HepG2 (cell line): Measurements from ENCODE around the gene RBBP8. TPM values are rescaled to one million over a fixed set of nuclear protein-coding genes. Genes with fewer than 3 reads are reported as not detected.
A peak's percentile ranks its signal among the peaks of the same experiment; 100 is the strongest.

Experiments
- ARID5B ChIP-seq: IDR thresholded peaks from 2 replicates; pipeline ENCODE4 v1.4.0; 2020; ENCODE audit warnings: mild to moderate bottlenecking, missing genetic modification reagents
- CEBPG ChIP-seq: IDR thresholded peaks from 2 replicates; pipeline ENCODE4 v1.6.1; 2016
- FOXA1 ChIP-seq, 2 experiments: fragments of 450-650 bp in 1 of 2; sonication (generic) in 1 of 2; formaldehyde crosslinking in 1 of 2; IDR thresholded peaks; 2 replicates each; pipeline versions ENCODE4 v1.4.0 to v1.6.1; 2016 to 2020; ENCODE audit warnings: missing genetic modification reagents in 1 of 2
- FOXP1 ChIP-seq, 2 experiments: fragments of 450-650 bp in 1 of 2; IDR thresholded peaks; 2 replicates each; pipeline ENCODE4 v1.6.1; 2017 to 2018; ENCODE audit warnings: antibody characterized with exemption in 1 of 2
- GATAD2A ChIP-seq: IDR thresholded peaks from 2 replicates; pipeline ENCODE4 v1.6.1; 2016
- HNRNPUL1 ChIP-seq: fragments of 200-400 bp; formaldehyde crosslinking; IDR thresholded peaks from 2 replicates; pipeline ENCODE4 v1.6.1; 2017; ENCODE audit warnings: low read depth, mild to moderate bottlenecking, low read length, moderate library complexity
- PAXIP1 ChIP-seq: sonication (generic); formaldehyde crosslinking; conservative IDR thresholded peaks from 2 replicates; pipeline ENCODE4 v1.4.0; 2020; ENCODE audit warnings: mild to moderate bottlenecking, missing genetic modification reagents, moderate library complexity
- SAP130 ChIP-seq: IDR thresholded peaks from 2 replicates; pipeline ENCODE4 v1.6.1; 2016; ENCODE audit warnings: low read depth
- SNRNP70 ChIP-seq: fragments of 200-400 bp; formaldehyde crosslinking; IDR thresholded peaks from 2 replicates; pipeline ENCODE4 v1.6.1; 2017; ENCODE audit warnings: mild to moderate bottlenecking, low read depth, low read length, moderate library complexity
- SP2 ChIP-seq: sonication (generic); formaldehyde crosslinking; IDR thresholded peaks from 2 replicates; pipeline ENCODE4 v1.5.1; 2020; ENCODE audit warnings: mild to moderate bottlenecking, missing genetic modification reagents
- ZIK1 ChIP-seq: sonication (generic); formaldehyde crosslinking; IDR thresholded peaks from 2 replicates; pipeline ENCODE4 v1.5.0; 2020; ENCODE audit warnings: mild to moderate bottlenecking, low read depth, missing genetic modification reagents, borderline replicate concordance
- ZNF121 ChIP-seq: sonication (generic); formaldehyde crosslinking; IDR thresholded peaks from 2 replicates; pipeline ENCODE4 v1.5.0; 2020; ENCODE audit warnings: mild to moderate bottlenecking, missing genetic modification reagents
- polyA plus RNA-seq, 8 experiments: library from polyadenylated mRNA; depleted of rRNA in 3 of 8; stranded (reverse) in 7 of 8; unstranded in 1 of 8; fragments of >200 nt; fragmentation: Illumina TruSeq in 4 of 8; extraction: Trizol in 4 of 8; gene quantifications; 2 replicates each; pipeline versions ENCODE4 v1.2.1 to v1.2.3, GENCODE V29; 2011 to 2016; ENCODE audit warnings: low read depth in 4 of 8, missing spikeins in 1 of 8, mixed read lengths in 1 of 8; ENCODE audit not compliant: insufficient read depth in 1 of 8
- total RNA-seq, 5 experiments: library from RNA; depleted of rRNA; stranded (reverse); fragments of >200 nt; fragmentation: Illumina TruSeq; extraction: Trizol; gene quantifications; 2 replicates each; pipeline ENCODE4 v1.2.3, GENCODE V29; 2016; ENCODE audit warnings: low read depth in 1 of 5
- TF ChIP-seq, protein P1 (sequence below), 2 experiments: sonication (generic) in 1 of 2; formaldehyde crosslinking in 1 of 2; IDR thresholded peaks; 2 replicates each; pipeline versions ENCODE4 v1.4.0 to v1.6.1; 2016 to 2020; ENCODE audit warnings: borderline replicate concordance in 1 of 2, low read depth in 1 of 2, mild to moderate bottlenecking in 1 of 2, missing genetic modification reagents in 1 of 2

Gene RBBP8
- total and polyA plus RNA-seq, 2 of the 13 experiments (the other 11 are each of a cell fraction or from before 2014, with no cell fraction given): 14.2 to 47.4 TPM

GRCh38 chr18:23003289-23003688, 70.2 kb downstream of the RBBP8 start (continued):
- peak; percentile 63 for TF ChIP-seq CEBPG (CRISPR knock-in tag)
- peak; percentile 27; the same call in 1 of the 2 replicates for TF ChIP-seq GATAD2A (CRISPR knock-in tag)
- peak; percentile 27; the same call in 1 of the 2 replicates for TF ChIP-seq SAP130 (CRISPR knock-in tag)
- no peak for TF ChIP-seq FOXP1 (IDR thresholded peaks at IDR 0.05)
- 0 out of 2 replicates have a peak, but pooled peaks have one; percentile 41 for TF ChIP-seq FOXP1 (CRISPR knock-in tag; IDR thresholded peaks at IDR 0.05)
- no peak for TF ChIP-seq ZNF121 (CRISPR knock-in tag)
- no peak for TF ChIP-seq HNRNPUL1
- TF ChIP-seq FOXA1 (IDR thresholded peaks at IDR 0.05): no peak
- TF ChIP-seq FOXA1 (CRISPR knock-in tag; IDR thresholded peaks at IDR 0.05): peak; percentile 34; the same call in 1 of the 2 replicates
- TF ChIP-seq SP2 (CRISPR knock-in tag): no peak
- peak; percentile 43; the same call in 1 of the 2 replicates for TF ChIP-seq PAXIP1 (CRISPR knock-in tag)
- TF ChIP-seq, protein P1, sequence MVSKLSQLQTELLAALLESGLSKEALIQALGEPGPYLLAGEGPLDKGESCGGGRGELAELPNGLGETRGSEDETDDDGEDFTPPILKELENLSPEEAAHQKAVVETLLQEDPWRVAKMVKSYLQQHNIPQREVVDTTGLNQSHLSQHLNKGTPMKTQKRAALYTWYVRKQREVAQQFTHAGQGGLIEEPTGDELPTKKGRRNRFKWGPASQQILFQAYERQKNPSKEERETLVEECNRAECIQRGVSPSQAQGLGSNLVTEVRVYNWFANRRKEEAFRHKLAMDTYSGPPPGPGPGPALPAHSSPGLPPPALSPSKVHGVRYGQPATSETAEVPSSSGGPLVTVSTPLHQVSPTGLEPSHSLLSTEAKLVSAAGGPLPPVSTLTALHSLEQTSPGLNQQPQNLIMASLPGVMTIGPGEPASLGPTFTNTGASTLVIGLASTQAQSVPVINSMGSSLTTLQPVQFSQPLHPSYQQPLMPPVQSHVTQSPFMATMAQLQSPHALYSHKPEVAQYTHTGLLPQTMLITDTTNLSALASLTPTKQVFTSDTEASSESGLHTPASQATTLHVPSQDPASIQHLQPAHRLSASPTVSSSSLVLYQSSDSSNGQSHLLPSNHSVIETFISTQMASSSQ (IDR thresholded peaks at IDR 0.05; ENCODE audit: low read depth): peak; percentile 84
- TF ChIP-seq, protein P1 (CRISPR knock-in tag; IDR thresholded peaks at IDR 0.05; ENCODE audit: borderline replicate concordance): 0 out of 2 replicates have a peak, but pooled peaks have one; percentile 31
- TF ChIP-seq SNRNP70: no peak
- TF ChIP-seq ZIK1: no peak
- peak; percentile 32; the same call in 1 of the 2 replicates for TF ChIP-seq ARID5B (CRISPR knock-in tag)
